ENCODE results near the gene SPATA9. TPM values are rescaled to one million over a fixed set of nuclear protein-coding genes. Genes with fewer than 3 reads are reported as not detected.

SPATA9 gene
- total and polyA plus RNA-seq, 9 of the 15 experiments (the other 6 are each of a cell fraction or from before 2014, with no cell fraction given): 0.16 to 5.5 (median 0.39) TPM; not detected in 3

GRCh38 chr5:95728494-95729114, 45.8 kb upstream of the SPATA9 start (continued):
- TF ChIP-seq ZNF830 (CRISPR knock-in tag; IDR thresholded peaks at IDR 0.05) (peak; percentile 98), ZBTB26 (CRISPR knock-in tag; IDR thresholded peaks at IDR 0.05) (peak; percentile 99), TFE3 (CRISPR knock-in tag; IDR thresholded peaks at IDR 0.05) (peak; percentile 84), DNMT1 (IDR thresholded peaks at IDR 0.05) (0 out of 2 replicates have a peak, but pooled peaks have one; percentile 52), KLF10 (CRISPR knock-in tag; IDR thresholded peaks at IDR 0.05) (peak; percentile 97), MTA1 (IDR thresholded peaks at IDR 0.05; ENCODE audit: borderline replicate concordance) (peak; percentile 82; the same call in 1 of the 2 replicates), SMAD3 (CRISPR knock-in tag; conservative IDR thresholded peaks at IDR 0.05) (peak; percentile 100), BCL6 (CRISPR knock-in tag; IDR thresholded peaks at IDR 0.05) (peak; percentile 99), TBP (optimal IDR thresholded peaks at IDR 0.05; ENCODE audit: low read depth, low read length) (peak; percentile 80), CEBPZ (IDR thresholded peaks at IDR 0.05; ENCODE audit: borderline replicate concordance, low read depth, low read length) (no peak), PHF8 (IDR thresholded peaks at IDR 0.05; ENCODE audit: borderline replicate concordance, low read length) (no peak), HDAC3 (IDR thresholded peaks at IDR 0.05; ENCODE audit: borderline replicate concordance, partially characterized antibody) (peak; percentile 55), SLC30A9 (CRISPR knock-in tag; IDR thresholded peaks at IDR 0.05) (peak; percentile 91; the same call in 1 of the 2 replicates), MCM2 (IDR thresholded peaks at IDR 0.05; ENCODE audit: low read depth) (no peak), BRD4 (IDR thresholded peaks at IDR 0.05) (peak; percentile 74), KDM4B (IDR thresholded peaks at IDR 0.05; ENCODE audit: borderline replicate concordance in 2 of 2, low read depth in 1 of 2) (no peak), ZBTB11 (CRISPR knock-in tag; IDR thresholded peaks at IDR 0.05) (peak in 2 of 3 experiments; percentile 64 to 95; a peak in 3 of 6 replicates), ZNF583 (CRISPR knock-in tag; IDR thresholded peaks at IDR 0.05) (peak; percentile 100), ZNF668 (CRISPR knock-in tag; IDR thresholded peaks at IDR 0.05) (peak; percentile 100)
